Vagina (tissue), 2 donors: Measurements from ENCODE around the gene TPGS1. TPM values are rescaled to one million over a fixed set of nuclear protein-coding genes. Genes with fewer than 3 reads are reported as not detected.

Experiments used
- DNase-seq, 2 donors: peaks; one replicate each; pipeline ENCODE4 v3.0.0-alpha.2; 2017; ENCODE audit errors: extremely low spot score in 2 of 2
- H3K27ac ChIP-seq: fragments of 200-600 bp; sonication (generic); one replicate; pipeline ENCODE4 v1.5.1; 2019
- H3K27me3 ChIP-seq: fragments of 200-600 bp; sonication (generic); one replicate; pipeline ENCODE4 v1.5.1; 2019
- H3K36me3 ChIP-seq, 2 donors: fragments of 200-600 bp; sonication (generic); one replicate each; pipeline ENCODE4 v1.5.1; 2017 to 2019
- H3K4me1 ChIP-seq: fragments of 200-600 bp; sonication (generic); one replicate; pipeline ENCODE4 v1.5.1; 2019
- H3K4me3 ChIP-seq, 2 donors: fragments of 200-600 bp; sonication (generic); 1 replicate in 1 of 2; 2 replicates in 1 of 2; pipeline ENCODE4 v1.5.1; 2016 to 2019
- H3K9me3 ChIP-seq: fragments of 200-600 bp; sonication (generic); one replicate; pipeline ENCODE4 v1.5.1; 2019
- POLR2A ChIP-seq, 2 donors: fragments of 450-650 bp; IDR thresholded peaks; one replicate each; pipeline ENCODE4 v1.6.1; 2017; ENCODE audit warnings: antibody characterized with exemption in 2 of 2, mild to moderate bottlenecking in 2 of 2, moderate library complexity in 2 of 2
- POLR2AphosphoS5 ChIP-seq, 2 donors: sonication (generic); formaldehyde crosslinking; IDR thresholded peaks; one replicate each; pipeline ENCODE4 v1.9.0; 2017; ENCODE audit warnings: antibody characterized with exemption in 2 of 2, mild to moderate bottlenecking in 2 of 2, low read depth in 1 of 2; ENCODE audit not compliant: insufficient read depth in 1 of 2
- intact Hi-C: fragments of 100-400 bp; cut with DNase I; formaldehyde crosslinking; loops from one replicate; pipeline ENCODE4 v1.15.1; 2023
- total RNA-seq: library from RNA; depleted of rRNA; stranded (reverse); fragments of >200 nt; gene quantifications from one replicate; pipeline ENCODE4 v1.2.3, GENCODE V29; 2016
- TF ChIP-seq, protein P1 (sequence below), 3 experiments: fragments of 450-650 bp in 2 of 3; fragments of 200-600 bp in 1 of 3; sonication (generic) in 1 of 3; IDR thresholded peaks; one replicate each; pipeline ENCODE4 v1.5.1; 2017 to 2019; ENCODE audit warnings: antibody characterized with exemption in 3 of 3, mild to moderate bottlenecking in 2 of 3, moderate library complexity in 2 of 3

Gene TPGS1
- total RNA-seq, 1 donor from 2014 or later = 39.5 TPM

DNA sequence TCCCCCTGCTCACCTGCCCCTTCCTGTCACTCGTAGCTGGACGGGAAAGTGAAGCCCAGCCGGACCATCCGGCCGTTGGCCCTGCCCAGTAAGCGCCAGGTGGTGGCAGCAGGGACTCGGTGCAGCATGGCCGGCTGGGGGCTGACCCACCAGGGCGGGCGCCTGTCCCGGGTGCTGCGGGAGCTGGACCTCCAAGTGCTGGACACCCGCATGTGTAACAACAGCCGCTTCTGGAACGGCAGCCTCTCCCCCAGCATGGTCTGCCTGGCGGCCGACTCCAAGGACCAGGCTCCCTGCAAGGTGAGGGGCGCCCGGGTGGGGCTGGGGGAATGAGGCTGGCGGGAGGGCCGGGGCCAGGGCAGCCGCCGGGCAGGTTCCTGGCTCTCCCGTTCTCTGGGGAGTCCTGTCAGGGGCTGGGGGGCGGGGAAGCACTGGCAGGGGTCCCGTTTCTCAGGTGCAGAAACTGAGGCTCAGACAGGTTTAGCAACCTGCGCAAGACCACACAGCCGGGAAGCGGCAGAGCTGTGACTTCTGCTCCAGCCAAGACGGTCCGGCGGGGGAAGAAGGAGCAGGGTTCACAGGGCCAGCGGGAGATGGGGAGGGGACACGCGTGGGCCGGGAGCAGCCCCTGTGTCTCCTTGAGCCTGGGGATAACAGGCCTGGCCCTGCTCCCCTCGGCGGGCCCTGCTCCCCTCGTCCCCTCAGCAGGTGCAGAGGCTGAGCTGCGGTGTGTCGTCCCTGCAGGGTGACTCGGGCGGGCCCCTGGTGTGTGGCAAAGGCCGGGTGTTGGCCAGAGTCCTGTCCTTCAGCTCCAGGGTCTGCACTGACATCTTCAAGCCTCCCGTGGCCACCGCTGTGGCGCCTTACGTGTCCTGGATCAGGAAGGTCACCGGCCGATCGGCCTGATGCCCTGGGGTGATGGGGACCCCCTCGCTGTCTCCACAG is 41.9 kb downstream of the TPGS1 start:
- no peak for DNase-seq
- no peak overlapping the region for H3K27ac ChIP-seq
- no peaks in the 10 kb centered on the region for H3K27me3 ChIP-seq
- H3K36me3 ChIP-seq = no peaks in the 10 kb centered on the region
- no peak overlapping the region for H3K4me3 ChIP-seq
- H3K9me3 ChIP-seq = no peaks in the 10 kb centered on the region
- no peak for TF ChIP-seq POLR2AphosphoS5 (IDR thresholded peaks at IDR 0.05; ENCODE audit: insufficient read depth in 1 of 2, low read depth in 1 of 2)
- TF ChIP-seq POLR2A (IDR thresholded peaks at IDR 0.05) = no peak
- TF ChIP-seq, protein P1, sequence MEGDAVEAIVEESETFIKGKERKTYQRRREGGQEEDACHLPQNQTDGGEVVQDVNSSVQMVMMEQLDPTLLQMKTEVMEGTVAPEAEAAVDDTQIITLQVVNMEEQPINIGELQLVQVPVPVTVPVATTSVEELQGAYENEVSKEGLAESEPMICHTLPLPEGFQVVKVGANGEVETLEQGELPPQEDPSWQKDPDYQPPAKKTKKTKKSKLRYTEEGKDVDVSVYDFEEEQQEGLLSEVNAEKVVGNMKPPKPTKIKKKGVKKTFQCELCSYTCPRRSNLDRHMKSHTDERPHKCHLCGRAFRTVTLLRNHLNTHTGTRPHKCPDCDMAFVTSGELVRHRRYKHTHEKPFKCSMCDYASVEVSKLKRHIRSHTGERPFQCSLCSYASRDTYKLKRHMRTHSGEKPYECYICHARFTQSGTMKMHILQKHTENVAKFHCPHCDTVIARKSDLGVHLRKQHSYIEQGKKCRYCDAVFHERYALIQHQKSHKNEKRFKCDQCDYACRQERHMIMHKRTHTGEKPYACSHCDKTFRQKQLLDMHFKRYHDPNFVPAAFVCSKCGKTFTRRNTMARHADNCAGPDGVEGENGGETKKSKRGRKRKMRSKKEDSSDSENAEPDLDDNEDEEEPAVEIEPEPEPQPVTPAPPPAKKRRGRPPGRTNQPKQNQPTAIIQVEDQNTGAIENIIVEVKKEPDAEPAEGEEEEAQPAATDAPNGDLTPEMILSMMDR (IDR thresholded peaks at IDR 0.05) = no peak
- intact Hi-C loops = no loop called here
- H3K4me1 ChIP-seq = peaks cover 11% of the 10 kb centered on the region

DNA sequence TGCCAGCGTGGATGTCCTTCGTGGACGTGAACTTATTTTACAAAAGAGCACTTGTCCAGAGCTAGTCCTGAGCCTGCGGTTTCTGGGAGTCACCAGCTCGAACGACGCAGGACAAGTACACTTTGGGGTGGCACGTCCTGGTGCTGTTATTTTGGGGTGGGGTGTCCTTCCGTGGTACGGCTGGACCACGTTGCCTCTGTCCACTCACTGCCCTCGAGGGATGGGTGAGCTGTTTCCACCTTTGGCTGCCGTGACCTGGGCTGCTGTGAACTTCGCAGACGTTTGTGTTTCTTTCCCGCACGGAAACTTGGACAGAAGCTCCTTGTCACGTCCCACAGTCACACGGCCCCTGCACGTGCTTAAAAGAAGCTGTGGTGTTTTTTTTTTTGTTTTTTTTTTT is 47.5 kb downstream of the TPGS1 start:
- H3K27ac ChIP-seq = no peak overlapping the region
- TF ChIP-seq POLR2AphosphoS5 (IDR thresholded peaks at IDR 0.05; ENCODE audit: insufficient read depth in 1 of 2, low read depth in 1 of 2) (no peak), POLR2A (IDR thresholded peaks at IDR 0.05) (no peak)
- TF ChIP-seq, protein P1 (IDR thresholded peaks at IDR 0.05) = no peak
- no peaks in the 10 kb centered on the region for H3K36me3 ChIP-seq
- H3K4me3 ChIP-seq = no peak overlapping the region
- no peak for DNase-seq
- intact Hi-C loops = no loop called here
- H3K27me3 ChIP-seq = no peaks in the 10 kb centered on the region
- H3K9me3 ChIP-seq = no peaks in the 10 kb centered on the region
- H3K4me1 ChIP-seq = peaks cover 28% of the 10 kb centered on the region

DNA sequence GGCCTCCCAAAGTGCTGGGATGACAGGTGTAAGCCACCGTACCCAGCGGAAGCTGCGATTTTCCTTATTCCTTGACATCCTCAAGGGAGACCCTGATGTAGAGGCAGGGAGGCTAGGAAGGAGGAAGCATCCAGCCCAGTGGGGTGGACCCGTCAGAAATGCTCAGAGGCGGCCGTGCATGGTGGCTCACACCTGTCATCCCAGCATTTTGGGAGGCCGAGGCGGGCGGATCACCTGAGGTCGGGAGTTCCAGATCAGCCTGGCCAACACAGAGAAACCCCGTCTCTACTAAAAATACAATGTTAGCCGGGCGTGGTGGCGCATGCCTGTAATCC is 48.1 kb downstream of the TPGS1 start:
- intact Hi-C loops = no loop called here
- H3K9me3 ChIP-seq = no peaks in the 10 kb centered on the region
- no peaks in the 10 kb centered on the region for H3K36me3 ChIP-seq
- peaks cover 28% of the 10 kb centered on the region for H3K4me1 ChIP-seq
- no peak overlapping the region for H3K4me3 ChIP-seq
- H3K27ac ChIP-seq = no peak overlapping the region
- TF ChIP-seq POLR2A (IDR thresholded peaks at IDR 0.05) (no peak), POLR2AphosphoS5 (IDR thresholded peaks at IDR 0.05; ENCODE audit: insufficient read depth in 1 of 2, low read depth in 1 of 2) (no peak)
- TF ChIP-seq, protein P1 (IDR thresholded peaks at IDR 0.05) = no peak
- no peaks in the 10 kb centered on the region for H3K27me3 ChIP-seq
- no peak for DNase-seq

DNA sequence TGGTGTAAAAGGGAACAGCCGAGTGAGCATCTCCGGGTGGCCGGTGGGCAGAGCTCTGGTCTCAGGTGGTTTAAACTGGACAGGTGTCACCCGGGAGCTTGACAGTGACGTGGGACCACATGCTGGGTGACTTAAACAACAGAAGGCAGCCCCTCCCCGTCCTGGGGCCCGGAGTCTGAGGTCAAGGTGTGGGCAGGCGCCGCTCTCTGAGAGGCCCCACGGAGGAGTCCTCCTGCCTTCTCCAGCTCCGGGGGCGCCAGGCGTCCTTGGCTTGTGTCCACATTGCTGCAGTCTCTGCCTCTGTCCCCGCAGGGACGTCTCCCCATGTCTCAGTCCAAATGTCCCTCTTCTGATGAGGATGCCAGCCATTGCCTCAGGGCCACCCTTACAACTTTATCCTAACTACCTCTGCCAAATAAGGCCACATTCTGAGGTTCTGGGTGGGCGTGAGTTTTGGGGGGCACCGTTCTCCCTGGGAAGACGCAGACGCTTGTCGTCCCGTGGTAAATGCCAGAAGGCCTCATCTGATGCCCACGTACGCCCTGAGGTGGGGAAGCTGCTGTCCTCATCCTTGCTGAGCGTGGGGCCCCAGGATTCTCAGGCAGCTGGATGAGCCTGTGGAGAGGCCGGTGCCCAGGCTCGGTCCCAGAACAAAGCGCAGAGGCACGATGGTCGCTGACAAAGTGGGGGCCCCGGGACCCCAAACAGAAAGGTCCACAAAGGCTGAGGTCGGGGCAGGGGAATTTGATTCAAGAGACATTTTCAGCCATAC is 49.5 kb downstream of the TPGS1 start:
- TF ChIP-seq, protein P1 (IDR thresholded peaks at IDR 0.05) = no peak
- TF ChIP-seq POLR2AphosphoS5 (IDR thresholded peaks at IDR 0.05; ENCODE audit: insufficient read depth in 1 of 2, low read depth in 1 of 2) (no peak), POLR2A (IDR thresholded peaks at IDR 0.05) (no peak)
- DNase-seq = no peak
- peaks cover 19% of the 10 kb centered on the region for H3K4me1 ChIP-seq
- H3K9me3 ChIP-seq = no peaks in the 10 kb centered on the region
- intact Hi-C loops = no loop called here
- H3K27ac ChIP-seq = no peak overlapping the region
- no peak overlapping the region for H3K4me3 ChIP-seq
- no peaks in the 10 kb centered on the region for H3K27me3 ChIP-seq
- no peaks in the 10 kb centered on the region for H3K36me3 ChIP-seq
